Vagina (tissue), 2 donors: ENCODE results near the gene BNIP5.

ENCODE experiments used
- POLR2AphosphoS5 ChIP-seq, 2 donors: sonication (generic); formaldehyde crosslinking; IDR thresholded peaks; one replicate each; pipeline ENCODE4 v1.9.0; 2017; ENCODE audit warnings: antibody characterized with exemption in 2 of 2, mild to moderate bottlenecking in 2 of 2, low read depth in 1 of 2; ENCODE audit not compliant: insufficient read depth in 1 of 2
- TF ChIP-seq, protein P1 (sequence below), 3 experiments: fragments of 450-650 bp in 2 of 3; fragments of 200-600 bp in 1 of 3; sonication (generic) in 1 of 3; IDR thresholded peaks; one replicate each; pipeline ENCODE4 v1.5.1; 2017 to 2019; ENCODE audit warnings: antibody characterized with exemption in 3 of 3, mild to moderate bottlenecking in 2 of 3, moderate library complexity in 2 of 3

DNA sequence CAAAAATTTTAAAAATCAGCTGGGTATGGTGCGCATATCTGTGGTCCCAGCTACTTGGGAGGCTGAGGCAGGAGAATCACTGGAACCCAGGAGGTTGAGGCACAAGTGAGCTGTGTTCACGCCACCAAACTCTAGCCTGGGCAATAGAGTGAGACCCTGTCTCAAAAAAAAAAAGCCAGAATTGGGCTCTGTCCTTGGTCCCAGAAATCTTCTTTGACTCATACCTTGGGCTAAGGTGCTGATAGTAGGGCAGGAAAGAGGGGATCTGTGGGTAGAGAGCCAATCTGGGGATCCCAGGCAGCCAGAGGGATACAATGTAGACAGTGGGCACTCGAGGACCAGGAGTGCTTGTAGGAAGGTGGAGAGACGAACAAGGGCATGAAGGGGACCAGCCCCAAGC is 37.5 kb upstream of the BNIP5 start:
- TF ChIP-seq, protein P1, sequence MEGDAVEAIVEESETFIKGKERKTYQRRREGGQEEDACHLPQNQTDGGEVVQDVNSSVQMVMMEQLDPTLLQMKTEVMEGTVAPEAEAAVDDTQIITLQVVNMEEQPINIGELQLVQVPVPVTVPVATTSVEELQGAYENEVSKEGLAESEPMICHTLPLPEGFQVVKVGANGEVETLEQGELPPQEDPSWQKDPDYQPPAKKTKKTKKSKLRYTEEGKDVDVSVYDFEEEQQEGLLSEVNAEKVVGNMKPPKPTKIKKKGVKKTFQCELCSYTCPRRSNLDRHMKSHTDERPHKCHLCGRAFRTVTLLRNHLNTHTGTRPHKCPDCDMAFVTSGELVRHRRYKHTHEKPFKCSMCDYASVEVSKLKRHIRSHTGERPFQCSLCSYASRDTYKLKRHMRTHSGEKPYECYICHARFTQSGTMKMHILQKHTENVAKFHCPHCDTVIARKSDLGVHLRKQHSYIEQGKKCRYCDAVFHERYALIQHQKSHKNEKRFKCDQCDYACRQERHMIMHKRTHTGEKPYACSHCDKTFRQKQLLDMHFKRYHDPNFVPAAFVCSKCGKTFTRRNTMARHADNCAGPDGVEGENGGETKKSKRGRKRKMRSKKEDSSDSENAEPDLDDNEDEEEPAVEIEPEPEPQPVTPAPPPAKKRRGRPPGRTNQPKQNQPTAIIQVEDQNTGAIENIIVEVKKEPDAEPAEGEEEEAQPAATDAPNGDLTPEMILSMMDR (IDR thresholded peaks at IDR 0.05), result no peak
- no peak for TF ChIP-seq POLR2AphosphoS5 (IDR thresholded peaks at IDR 0.05; ENCODE audit: insufficient read depth in 1 of 2, low read depth in 1 of 2)
